Activated T-cell treated with anti-CD3 and anti-CD28 coated beads, Interleukin-2, amount 50 U/mL, for 72 hours (primary cell): ENCODE results near the gene ZNF335. TPM values are rescaled to one million over a fixed set of nuclear protein-coding genes. Genes with fewer than 3 reads are reported as not detected.

ENCODE experiments used
- ATAC-seq, 2 donors: fragments of 150-1000 bp; cut with Tn5 transposase; replicated peaks in 1 of 2; 2 replicates each; pipeline ENCODE4 v1.10.0; 2021; ENCODE audit warnings: moderate library complexity in 2 of 2, mild to moderate bottlenecking in 1 of 2
- DNase-seq, 2 donors: peaks; one replicate each; pipeline ENCODE4 v3.0.0; 2021 to 2022; ENCODE audit warnings: mixed read lengths in 1 of 2
- H3K27ac Mint-ChIP-seq: one replicate; pipeline ENCODE4 v1.8.0; 2022; ENCODE audit warnings: mild to moderate bottlenecking, moderate library complexity, mixed read lengths
- H3K27me3 Mint-ChIP-seq: one replicate; pipeline ENCODE4 v1.8.0; 2022; ENCODE audit warnings: low read depth, mixed read lengths
- H3K36me3 Mint-ChIP-seq, 2 donors: one replicate each; pipeline ENCODE4 v1.8.0; 2022; ENCODE audit warnings: mixed read lengths in 2 of 2, mild to moderate bottlenecking in 1 of 2; ENCODE audit not compliant: insufficient read depth in 2 of 2
- H3K4me1 Mint-ChIP-seq: one replicate; pipeline ENCODE4 v1.8.0; 2022; ENCODE audit warnings: low read depth, mixed read lengths
- H3K4me3 Mint-ChIP-seq, 2 donors: one replicate each; pipeline ENCODE4 v1.8.0; 2022; ENCODE audit warnings: mild to moderate bottlenecking in 2 of 2, mixed read lengths in 2 of 2, moderate library complexity in 2 of 2
- H3K9me3 Mint-ChIP-seq, 2 donors: one replicate each; pipeline ENCODE4 v1.8.0; 2022; ENCODE audit warnings: mixed read lengths in 2 of 2
- total RNA-seq, 2 donors: library from RNA; stranded (reverse); gene quantifications; one replicate each; pipeline ENCODE4 v1.2.3, GENCODE V29; 2022

ZNF335 gene
- total RNA-seq, 2 donors from 2014 or later: 28.4 to 29.8 TPM

DNA sequence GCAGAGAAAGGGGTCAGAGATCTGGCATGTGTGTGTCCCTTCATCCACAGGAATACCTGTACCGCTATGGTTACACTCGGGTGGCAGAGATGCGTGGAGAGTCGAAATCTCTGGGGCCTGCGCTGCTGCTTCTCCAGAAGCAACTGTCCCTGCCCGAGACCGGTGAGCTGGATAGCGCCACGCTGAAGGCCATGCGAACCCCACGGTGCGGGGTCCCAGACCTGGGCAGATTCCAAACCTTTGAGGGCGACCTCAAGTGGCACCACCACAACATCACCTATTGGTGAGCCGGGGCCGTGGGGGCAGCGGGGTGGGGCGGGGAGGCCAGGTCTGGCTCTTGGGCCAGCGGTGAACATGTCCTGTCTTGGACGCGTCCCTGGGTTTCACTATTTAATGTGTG is 37.8 kb upstream of the ZNF335 start:
- Mint-ChIP-seq H3K4me3 (peak overlapping the region; percentile 24 to 70), H3K9me3 (no peaks in the 10 kb centered on the region), H3K4me1 (peaks cover 73% of the 10 kb centered on the region), H3K27ac (no peak overlapping the region), H3K36me3 (peaks cover 0 to 2% of the 10 kb centered on the region in 2 donors), H3K27me3 (peaks cover 63% of the 10 kb centered on the region)
- ATAC-seq: no peak
- no peak for DNase-seq

- ATAC-seq: no peak
- Mint-ChIP-seq H3K4me1 (peaks cover 78% of the 10 kb centered on the region), H3K27me3 (peaks cover 51% of the 10 kb centered on the region)
These were observed 35.7 kb upstream of the ZNF335 start for GRCh38 chr20:46007671-46008070.

DNA sequence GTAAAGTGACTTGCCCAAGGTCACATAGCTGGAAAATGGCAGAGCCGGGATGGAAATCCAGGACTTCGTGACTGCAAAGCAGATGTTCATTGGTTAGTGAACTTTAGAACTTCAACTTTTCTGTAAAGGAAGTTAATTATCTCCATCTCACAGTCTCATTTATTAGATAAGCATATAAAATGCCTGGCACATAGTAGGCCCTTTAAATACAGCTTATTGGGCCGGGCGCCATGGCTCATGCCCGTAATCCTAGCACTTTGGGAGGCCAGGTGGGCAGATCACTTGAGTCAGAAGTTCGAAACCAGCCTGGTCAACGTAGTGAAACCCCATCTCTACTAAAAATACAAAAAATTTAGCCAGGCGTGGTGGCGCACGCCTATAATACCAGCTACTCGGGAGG is 35.0 kb upstream of the ZNF335 start:
- no peak for ATAC-seq
- Mint-ChIP-seq H3K27me3 (peaks cover 46% of the 10 kb centered on the region), H3K36me3 (peaks cover 0 to 2% of the 10 kb centered on the region in 2 donors), H3K4me3 (no peak overlapping the region), H3K9me3 (no peaks in the 10 kb centered on the region), H3K4me1 (peaks cover 77% of the 10 kb centered on the region), H3K27ac (no peak overlapping the region)
- no peak for DNase-seq

More at GRCh38 chr20:46007671-46008070, 35.7 kb upstream of the ZNF335 start:
- no peak for DNase-seq
- Mint-ChIP-seq H3K9me3 (no peaks in the 10 kb centered on the region), H3K36me3 (peaks cover 0 to 2% of the 10 kb centered on the region in 2 donors), H3K27ac (no peak overlapping the region), H3K4me3 (peak overlapping the region; percentile 42 to 54)

DNA sequence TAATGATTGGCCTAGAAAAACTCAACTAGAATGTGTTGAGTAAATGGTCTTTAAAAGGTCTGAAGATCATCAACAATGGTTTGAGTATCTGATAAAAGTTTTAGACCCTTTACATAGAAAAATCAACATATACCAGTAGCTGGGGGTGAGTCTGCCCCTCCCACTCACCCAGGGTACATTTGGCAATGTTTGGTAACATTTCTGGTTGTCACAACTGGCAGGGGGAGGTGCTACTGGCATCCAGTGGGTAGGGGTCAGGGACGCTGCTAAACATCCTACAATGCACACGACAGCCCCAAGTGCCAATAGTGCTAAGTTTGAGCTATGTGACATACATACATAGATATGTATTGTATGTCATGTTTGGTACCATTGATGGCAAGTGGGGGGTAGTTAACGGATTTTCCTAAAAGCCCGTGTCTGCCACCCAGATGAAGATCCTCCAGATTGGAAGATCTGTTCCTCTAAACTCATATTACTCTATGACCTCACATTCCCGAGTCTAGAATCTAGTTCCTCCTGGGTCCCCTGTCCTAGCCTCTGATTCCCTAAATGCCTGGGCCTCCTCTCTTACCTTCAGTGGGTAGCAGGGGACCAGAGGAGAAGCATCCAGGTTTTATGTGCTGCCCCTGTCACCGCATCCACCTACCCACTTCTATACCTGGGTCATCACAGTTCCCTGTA is 34.2 kb upstream of the ZNF335 start:
- H3K4me1 Mint-ChIP-seq: peaks cover 72% of the 10 kb centered on the region
- H3K4me3 Mint-ChIP-seq: peak overlapping the region in 1 of 2 donors; percentile 43
- H3K9me3 Mint-ChIP-seq: no peaks in the 10 kb centered on the region
- DNase-seq (no peak), ATAC-seq (no peak)
- H3K27ac Mint-ChIP-seq: no peak overlapping the region
- no peaks in the 10 kb centered on the region for H3K36me3 Mint-ChIP-seq
- peaks cover 38% of the 10 kb centered on the region for H3K27me3 Mint-ChIP-seq

DNA sequence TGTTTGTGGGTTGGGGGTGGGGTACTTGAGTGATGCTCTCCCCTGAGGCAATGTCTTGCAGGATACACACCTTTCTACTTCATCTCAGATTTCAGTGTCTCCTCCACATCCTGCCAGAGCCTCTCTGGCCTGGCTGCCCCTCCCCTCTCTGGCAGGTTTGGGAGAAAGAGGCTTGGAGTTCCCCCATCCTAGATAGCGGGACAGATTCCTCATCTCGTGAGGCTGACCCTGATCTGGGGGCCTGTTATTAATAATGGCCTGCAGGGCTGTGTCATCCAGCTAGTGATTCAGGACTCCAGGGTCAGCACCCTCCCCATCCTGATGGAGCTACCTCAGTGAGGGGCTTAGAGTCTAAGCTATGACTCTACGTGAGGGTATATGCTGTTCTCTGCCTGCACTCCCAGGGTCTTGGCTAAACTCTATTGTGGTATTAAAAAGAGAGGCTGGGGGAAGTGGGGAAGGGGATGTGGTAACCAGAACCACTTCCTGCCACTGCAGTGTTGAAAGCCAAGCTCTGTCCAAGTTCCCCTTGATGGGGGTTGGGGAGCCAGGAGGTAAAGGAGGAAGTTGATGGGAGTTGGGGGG is 33.0 kb upstream of the ZNF335 start:
- Mint-ChIP-seq H3K36me3 (no peaks in the 10 kb centered on the region), H3K4me1 (peaks cover 73% of the 10 kb centered on the region), H3K9me3 (no peaks in the 10 kb centered on the region), H3K27me3 (peaks cover 26% of the 10 kb centered on the region), H3K27ac (peak overlapping the region; percentile 49), H3K4me3 (peak overlapping the region; percentile 54 to 63)
- ATAC-seq (peak; percentile 36 to 47), DNase-seq (peak; percentile 20 to 32)

DNA sequence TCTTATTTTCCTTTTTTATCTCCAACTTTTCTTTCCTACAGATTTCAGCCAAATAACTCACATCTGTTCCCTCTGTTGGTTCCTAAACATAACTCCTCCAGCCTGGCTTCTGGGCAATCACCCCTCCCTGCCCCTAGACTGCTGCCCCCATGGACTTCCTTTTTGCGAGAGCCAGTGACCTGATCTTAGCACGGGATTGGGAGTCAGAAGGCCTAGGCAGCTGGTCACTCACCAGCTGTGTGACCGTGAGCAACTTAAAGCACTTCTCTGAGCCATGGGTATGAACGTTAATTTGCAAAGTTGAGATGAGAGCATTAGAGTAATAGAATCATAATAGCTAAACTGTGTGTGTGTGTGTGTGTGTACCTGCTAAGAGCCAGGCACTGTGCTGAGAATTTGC is 32.2 kb upstream of the ZNF335 start:
- Mint-ChIP-seq H3K4me1 (peaks cover 74% of the 10 kb centered on the region), H3K36me3 (no peaks in the 10 kb centered on the region), H3K27ac (no peak overlapping the region), H3K4me3 (no peak overlapping the region), H3K9me3 (no peaks in the 10 kb centered on the region), H3K27me3 (peaks cover 18% of the 10 kb centered on the region)
- DNase-seq (no peak), ATAC-seq (no peak)

GRCh38 chr20:46002008-46002407 is 30.0 kb upstream of the ZNF335 start:
- ATAC-seq: no peak
- peaks cover 21% of the 10 kb centered on the region for H3K27me3 Mint-ChIP-seq
- H3K27ac Mint-ChIP-seq: no peak overlapping the region
- H3K9me3 Mint-ChIP-seq: no peaks in the 10 kb centered on the region
- H3K4me3 Mint-ChIP-seq: no peak overlapping the region
- no peak for DNase-seq
- H3K36me3 Mint-ChIP-seq: no peaks in the 10 kb centered on the region
- peaks cover 76% of the 10 kb centered on the region for H3K4me1 Mint-ChIP-seq

DNA sequence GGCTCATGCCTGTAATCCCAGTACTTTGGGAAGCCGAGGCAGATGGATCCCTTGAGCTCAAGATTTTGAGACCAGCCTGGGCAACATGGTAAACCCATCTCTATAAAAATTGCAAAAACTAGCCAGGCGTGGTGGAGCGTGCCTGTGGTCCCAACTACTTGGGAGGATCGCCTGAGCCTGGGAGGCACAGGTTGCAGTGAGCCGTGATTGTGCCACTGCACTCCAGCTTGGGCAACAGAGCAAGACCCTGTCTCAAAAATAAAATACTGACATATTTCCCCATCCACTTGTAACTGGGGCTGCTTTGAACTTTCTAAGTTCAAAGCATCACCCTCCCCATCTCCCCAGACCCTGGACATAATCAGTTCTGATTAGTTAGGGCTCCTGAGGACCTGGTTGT is 29.5 kb upstream of the ZNF335 start:
- Mint-ChIP-seq H3K4me3 (no peak overlapping the region), H3K27me3 (peaks cover 21% of the 10 kb centered on the region), H3K27ac (no peak overlapping the region), H3K36me3 (no peaks in the 10 kb centered on the region), H3K4me1 (peaks cover 77% of the 10 kb centered on the region), H3K9me3 (no peaks in the 10 kb centered on the region)
- ATAC-seq: no peak
- no peak for DNase-seq

DNA sequence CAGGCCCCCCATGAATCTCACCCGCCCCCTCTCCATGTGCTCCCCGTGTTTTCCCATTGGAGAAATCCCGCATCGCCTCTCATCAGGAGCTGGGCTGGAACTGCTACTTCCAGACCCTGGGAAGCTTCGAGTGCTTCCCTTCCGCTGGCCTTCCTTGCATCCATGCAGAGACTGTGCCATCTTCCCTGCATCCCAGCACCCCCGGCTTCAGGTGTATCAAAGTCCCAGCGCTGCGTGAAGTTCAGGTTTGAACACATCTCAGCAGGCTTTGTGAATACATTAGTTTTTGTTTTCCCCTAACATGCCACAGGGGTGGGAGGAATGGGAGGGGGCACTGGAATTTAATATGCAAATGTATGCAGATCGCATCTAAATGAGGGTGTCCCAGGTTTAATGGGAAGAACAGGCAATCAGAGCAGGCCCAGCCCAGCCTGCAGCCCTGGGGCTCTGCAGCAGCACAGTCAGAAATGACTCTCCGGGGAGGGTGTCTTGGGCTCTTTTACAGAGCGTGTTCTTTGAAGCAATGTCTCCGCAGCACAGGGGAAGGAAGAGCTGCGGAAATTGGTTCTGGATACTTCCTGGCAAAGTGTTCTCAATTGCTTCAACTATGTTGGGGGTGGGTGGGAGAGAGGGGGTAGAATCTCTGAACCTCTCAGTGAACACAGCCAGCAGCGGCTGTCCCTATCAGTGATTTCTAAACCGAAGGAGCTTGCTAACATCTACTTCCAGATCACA is 28.4 kb upstream of the ZNF335 start:
- Mint-ChIP-seq H3K27ac (no peak overlapping the region), H3K9me3 (no peaks in the 10 kb centered on the region)

DNA sequence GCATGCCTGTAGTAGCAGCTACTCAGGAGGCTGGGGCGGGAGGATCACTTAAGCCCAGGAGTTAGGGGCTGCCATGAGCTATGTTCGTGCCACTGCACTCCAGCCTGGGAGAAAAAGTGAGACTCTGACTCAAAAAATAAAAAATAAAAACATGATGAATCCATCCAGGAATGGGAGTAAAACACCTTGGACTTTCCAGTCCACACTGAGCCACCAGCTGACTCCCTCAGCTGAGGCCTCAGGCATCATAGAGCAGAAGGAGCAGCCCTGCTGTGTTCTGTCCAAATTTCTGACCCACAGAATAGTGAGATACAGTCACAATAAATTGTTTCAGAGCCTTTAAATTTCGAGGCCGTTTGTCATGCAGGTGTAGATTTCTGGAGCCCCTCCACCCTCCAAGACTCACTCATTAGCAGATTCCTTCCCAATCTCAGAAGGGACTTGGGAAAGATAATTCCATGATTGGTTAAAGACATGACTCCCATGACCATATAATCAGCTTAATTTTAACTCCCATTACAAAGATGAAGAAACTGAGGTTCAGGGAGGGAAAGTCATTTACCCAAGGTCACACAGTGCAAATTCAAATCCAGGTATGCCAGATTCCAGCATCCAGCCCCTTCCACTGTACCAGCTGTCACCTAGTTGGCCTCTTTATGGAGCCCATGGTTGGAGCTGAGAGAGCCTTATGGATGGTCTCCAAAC is 27.7 kb upstream of the ZNF335 start:
- Mint-ChIP-seq H3K27ac (no peak overlapping the region), H3K27me3 (peaks cover 11% of the 10 kb centered on the region), H3K9me3 (no peaks in the 10 kb centered on the region), H3K4me1 (peaks cover 69% of the 10 kb centered on the region), H3K36me3 (no peaks in the 10 kb centered on the region), H3K4me3 (no peak overlapping the region)
- DNase-seq (no peak), ATAC-seq (no peak)

More for the DNA sequence above, 28.4 kb upstream of the ZNF335 start:
- no peak for DNase-seq
- H3K27me3 Mint-ChIP-seq: peaks cover 11% of the 10 kb centered on the region
- peak overlapping the region; percentile 7 to 51 for H3K4me3 Mint-ChIP-seq
- peak; percentile 38 to 50 for ATAC-seq
- H3K36me3 Mint-ChIP-seq: no peaks in the 10 kb centered on the region
- H3K4me1 Mint-ChIP-seq: peaks cover 69% of the 10 kb centered on the region

DNA sequence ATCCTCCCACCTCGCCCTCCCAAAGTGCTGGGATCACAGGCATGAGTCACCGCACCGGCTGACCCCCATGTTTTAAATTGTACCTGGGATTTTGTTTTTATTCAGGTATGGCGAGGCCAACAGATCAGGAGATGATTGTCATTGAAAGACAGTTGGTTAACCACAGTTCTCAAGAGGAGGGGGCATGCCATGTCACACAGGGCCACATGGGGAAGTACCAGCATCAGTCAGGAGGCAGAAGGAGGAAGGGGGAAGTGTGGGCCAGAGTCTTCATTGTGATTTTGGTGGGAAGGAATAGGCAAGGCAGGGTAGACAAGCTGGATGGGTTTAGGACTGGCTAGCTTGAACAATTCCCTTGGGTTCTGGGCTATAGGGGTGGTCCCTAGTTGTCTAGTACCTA is 26.8 kb upstream of the ZNF335 start:
- Mint-ChIP-seq H3K27ac (no peak overlapping the region), H3K27me3 (peaks cover 11% of the 10 kb centered on the region), H3K36me3 (no peaks in the 10 kb centered on the region), H3K4me1 (peaks cover 62% of the 10 kb centered on the region), H3K9me3 (no peaks in the 10 kb centered on the region), H3K4me3 (peak overlapping the region in 1 of 2 donors; percentile 64)
- peak; percentile 88 to 95 for ATAC-seq
- peak; percentile 33 to 59 for DNase-seq

GRCh38 chr20:45998337-45998736 is 26.3 kb upstream of the ZNF335 start:
- peaks cover 11% of the 10 kb centered on the region for H3K27me3 Mint-ChIP-seq
- H3K27ac Mint-ChIP-seq: no peak overlapping the region
- no peaks in the 10 kb centered on the region for H3K36me3 Mint-ChIP-seq
- ATAC-seq: peak; percentile 25 to 26
- peak overlapping the region in 1 of 2 donors; percentile 64 for H3K4me3 Mint-ChIP-seq
- peaks cover 64% of the 10 kb centered on the region for H3K4me1 Mint-ChIP-seq
- H3K9me3 Mint-ChIP-seq: no peaks in the 10 kb centered on the region
- no peak for DNase-seq

GRCh38 chr20:45997187-45997586 is 25.2 kb upstream of the ZNF335 start:
- Mint-ChIP-seq H3K4me3 (no peak overlapping the region), H3K9me3 (no peaks in the 10 kb centered on the region), H3K4me1 (peaks cover 70% of the 10 kb centered on the region), H3K27ac (no peak overlapping the region), H3K27me3 (peaks cover 11% of the 10 kb centered on the region), H3K36me3 (no peaks in the 10 kb centered on the region)
- DNase-seq (no peak), ATAC-seq (no peak)
